Psoas muscle (tissue), 8 donors: ENCODE measurements around the gene GRM2. TPM values are rescaled to one million over a fixed set of nuclear protein-coding genes. Genes with fewer than 3 reads are reported as not detected.

ENCODE experiments used
- ATAC-seq, 4 donors: fragments of 200-7000 bp; cut with Tn5 transposase; one replicate each; pipeline ENCODE4 v1.9.1; 2020; ENCODE audit warnings: moderate library complexity in 3 of 4, mild to moderate bottlenecking in 2 of 4
- DNase-seq, 2 donors: peaks; one replicate each; pipeline ENCODE4 v3.0.0-alpha.2; 2020
- H3K27ac ChIP-seq: fragments of 200-600 bp; one replicate; pipeline ENCODE4 v1.8.0; 2022
- H3K27me3 ChIP-seq, 3 donors: fragments of 200-600 bp in 1 of 3; one replicate each; pipeline versions ENCODE4 v1.6.1 to v1.8.0; 2013 to 2022; ENCODE audit warnings: low read length in 2 of 3, mild to moderate bottlenecking in 2 of 3, moderate library complexity in 1 of 3; ENCODE audit not compliant: insufficient read depth in 3 of 3
- H3K36me3 ChIP-seq, 2 donors: fragments of 200-600 bp in 1 of 2; one replicate each; pipeline versions ENCODE4 v1.6.1 to v1.8.0; 2013 to 2022; ENCODE audit warnings: low read depth in 1 of 2, mild to moderate bottlenecking in 1 of 2, moderate library complexity in 1 of 2; ENCODE audit not compliant: insufficient read depth in 1 of 2
- H3K4me1 ChIP-seq: fragments of 200-600 bp; one replicate; pipeline ENCODE4 v1.8.0; 2022
- H3K4me3 ChIP-seq: fragments of 200-600 bp; one replicate; pipeline ENCODE4 v1.8.0; 2022; ENCODE audit warnings: mild to moderate bottlenecking
- H3K9me3 ChIP-seq: fragments of 200-600 bp; one replicate; pipeline ENCODE4 v1.8.0; 2022
- intact Hi-C, 2 donors: fragments of 100-400 bp; cut with DNase I; formaldehyde crosslinking; loops; one replicate each; pipeline versions ENCODE4 v1.11.0 to v1.14.2; 2022
- polyA plus RNA-seq, 3 donors: library from polyadenylated mRNA; stranded (reverse); fragments of 200-250 nt; gene quantifications; one replicate each; pipeline ENCODE4 v1.2.3, GENCODE V29; 2013
- total RNA-seq, 4 donors: library from RNA; stranded (reverse); fragmentation: NEBNext Ultra II Directional in 2 of 4; extraction: Animal tissue kit (Norgen Biotek cat#: 25700) in 2 of 4; gene quantifications; one replicate each; pipeline versions ENCODE4 v1.2.1 to v1.2.4, GENCODE V29; 2021 to 2023
- TF ChIP-seq, protein P1 (sequence below): fragments of 200-600 bp; IDR thresholded peaks from one replicate; pipeline ENCODE4 v1.8.0; 2022; ENCODE audit warnings: antibody characterized with exemption
- donor health status: healthy with polysubstance abuse.
- donor health status: DM: no; HTN: no; CAD: no; lungs with moderate emphysema.
- donor health status: Bipolar disorder and iron deficiency.
- donor health status: healthy.
- donor health status: DM: yes; HTN: yes; CAD: no.
- donor health status: DM: no; HTN: no; CAD: no.
- donor health status: DM: no; HTN: no; CAD: no.
- donor health status: DM: yes; HTN: yes; CAD: no.

Gene GRM2
- total and polyA plus RNA-seq, 7 donors, result 0.09 to 0.58 (median 0.15) TPM

DNA sequence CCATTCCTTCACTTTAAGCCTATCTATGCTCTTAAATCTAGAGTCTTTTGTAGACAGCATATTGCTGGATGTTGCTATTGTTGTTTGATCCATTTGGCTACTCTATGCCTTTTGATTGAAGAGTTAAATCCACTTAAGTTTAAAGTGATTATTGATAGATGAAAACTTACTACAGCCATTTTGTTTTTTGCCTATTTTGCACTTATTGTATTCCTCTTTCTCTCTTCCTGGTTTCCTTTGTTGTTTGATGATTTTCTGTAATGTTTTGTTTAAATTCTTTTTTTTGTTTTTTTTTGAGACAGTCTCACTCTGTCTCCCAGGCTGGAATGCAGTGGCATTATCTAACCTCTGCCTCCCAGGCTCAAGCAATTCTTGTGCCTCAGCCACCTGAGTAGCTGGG lies 52.3 kb downstream of the GRM2 start:
- Histone ChIP-seq H3K4me3 (no peak overlapping the region), H3K9me3 (peaks cover 14% of the 10 kb centered on the region), H3K4me1 (no peaks in the 10 kb centered on the region), H3K27ac (no peak overlapping the region), H3K27me3 (peaks cover 0 to 6% (median 0%) of the 10 kb centered on the region in 3 donors), H3K36me3 (no peaks in the 10 kb centered on the region)
- TF ChIP-seq, protein P1, sequence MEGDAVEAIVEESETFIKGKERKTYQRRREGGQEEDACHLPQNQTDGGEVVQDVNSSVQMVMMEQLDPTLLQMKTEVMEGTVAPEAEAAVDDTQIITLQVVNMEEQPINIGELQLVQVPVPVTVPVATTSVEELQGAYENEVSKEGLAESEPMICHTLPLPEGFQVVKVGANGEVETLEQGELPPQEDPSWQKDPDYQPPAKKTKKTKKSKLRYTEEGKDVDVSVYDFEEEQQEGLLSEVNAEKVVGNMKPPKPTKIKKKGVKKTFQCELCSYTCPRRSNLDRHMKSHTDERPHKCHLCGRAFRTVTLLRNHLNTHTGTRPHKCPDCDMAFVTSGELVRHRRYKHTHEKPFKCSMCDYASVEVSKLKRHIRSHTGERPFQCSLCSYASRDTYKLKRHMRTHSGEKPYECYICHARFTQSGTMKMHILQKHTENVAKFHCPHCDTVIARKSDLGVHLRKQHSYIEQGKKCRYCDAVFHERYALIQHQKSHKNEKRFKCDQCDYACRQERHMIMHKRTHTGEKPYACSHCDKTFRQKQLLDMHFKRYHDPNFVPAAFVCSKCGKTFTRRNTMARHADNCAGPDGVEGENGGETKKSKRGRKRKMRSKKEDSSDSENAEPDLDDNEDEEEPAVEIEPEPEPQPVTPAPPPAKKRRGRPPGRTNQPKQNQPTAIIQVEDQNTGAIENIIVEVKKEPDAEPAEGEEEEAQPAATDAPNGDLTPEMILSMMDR, result no peak
- intact Hi-C loops, result no loop called here
- no peak for DNase-seq
- ATAC-seq, result no peak

Other genes with a start within 250 kb of the GRM2 start
- gene DCAF1, start 207.1 kb upstream of the GRM2 start, total RNA-seq, result 10 to 100 TPM; 26.3 to 36.5 (median 28.7) TPM
- gene DCAF1, start 207.1 kb upstream of the GRM2 start, polyA plus RNA-seq, result 10 to 100 TPM; 14.1 to 26.7 (median 15.4) TPM
- 10 to 100 TPM; 11.4 to 15.6 (median 13.5) TPM for gene RAD54L2, start 168.3 kb upstream of the GRM2 start, total RNA-seq
- 1 to 10 TPM; 2.1 to 9.4 (median 2.8) TPM for gene RAD54L2, start 168.3 kb upstream of the GRM2 start, polyA plus RNA-seq
- gene TEX264, start 35.8 kb upstream of the GRM2 start, total RNA-seq, result 10 to 100 TPM; 16.8 to 29.6 (median 21.9) TPM
- 10 to 100 TPM; 60.9 to 71.5 (median 66.2) TPM for gene TEX264, start 35.8 kb upstream of the GRM2 start, polyA plus RNA-seq
- gene IQCF6, start 72.2 kb downstream of the GRM2 start, total RNA-seq, result not detected
- gene IQCF6, start 72.2 kb downstream of the GRM2 start, polyA plus RNA-seq, result not detected
- not detected for gene IQCF2, start 154.5 kb downstream of the GRM2 start, total RNA-seq
- gene IQCF2, start 154.5 kb downstream of the GRM2 start, polyA plus RNA-seq, result not detected
- gene IQCF5, start 168.5 kb downstream of the GRM2 start, total RNA-seq, result not detected
- not detected for gene IQCF5, start 168.5 kb downstream of the GRM2 start, polyA plus RNA-seq
- gene IQCF1, start 196.3 kb downstream of the GRM2 start, total RNA-seq, result not detected
- not detected for gene IQCF1, start 196.3 kb downstream of the GRM2 start, polyA plus RNA-seq
- gene RRP9, start 234.8 kb downstream of the GRM2 start, total RNA-seq, result 10 to 100 TPM; 19.9 to 28.2 (median 26.3) TPM
- 10 to 100 TPM; 32.6 to 61.4 (median 36.9) TPM for gene RRP9, start 234.8 kb downstream of the GRM2 start, polyA plus RNA-seq
- 10 to 100 TPM in 3 of 4 donors, 1 to 10 TPM in 1; 10.0 to 15.8 (median 13.1) TPM for gene PARP3, start 235.3 kb downstream of the GRM2 start, total RNA-seq
- 10 to 100 TPM in 1 of 3 donors, 1 to 10 TPM in 2; 5.2 to 11.3 (median 9.9) TPM for gene PARP3, start 235.3 kb downstream of the GRM2 start, polyA plus RNA-seq
- gene GPR62, start 248.3 kb downstream of the GRM2 start, total RNA-seq, result under 1 TPM; 0.16 to 0.65 (median 0.32) TPM
- gene GPR62, start 248.3 kb downstream of the GRM2 start, polyA plus RNA-seq, result under 1 TPM; 0.04 to 0.93 (median 0.07) TPM